Neuronal stem cell (in vitro differentiated cells): Measurements from ENCODE around the gene UBE2Q1.

Source experiments
- DNase-seq: peaks from one replicate; pipeline ENCODE4 v3.0.0-alpha.2; 2013; ENCODE audit warnings: low spot score
- H2AFZ ChIP-seq: one replicate; pipeline ENCODE4 v1.6.1; 2013; ENCODE audit warnings: mild to moderate bottlenecking, low read length, inconsistent platforms
- H2AK5ac ChIP-seq: 2 replicates; pipeline ENCODE4 v1.6.1; 2013; ENCODE audit warnings: low read depth, mild to moderate bottlenecking, inconsistent platforms, low read length, moderate library complexity, mixed read lengths
- H2BK120ac ChIP-seq: 2 replicates; pipeline ENCODE4 v1.6.1; 2013; ENCODE audit warnings: low read depth, mild to moderate bottlenecking, inconsistent platforms, low read length, moderate library complexity, mixed read lengths
- H2BK12ac ChIP-seq: one replicate; pipeline ENCODE4 v1.6.1; 2013; ENCODE audit warnings: low read length, inconsistent platforms
- H2BK15ac ChIP-seq: 2 replicates; pipeline ENCODE4 v1.6.1; 2013; ENCODE audit warnings: mild to moderate bottlenecking, low read length, inconsistent platforms, mixed read lengths
- H2BK5ac ChIP-seq: one replicate; pipeline ENCODE4 v1.6.1; 2013; ENCODE audit warnings: inconsistent platforms, mild to moderate bottlenecking, low read length, moderate library complexity
- H3K14ac ChIP-seq: one replicate; pipeline ENCODE4 v1.6.1; 2013; ENCODE audit warnings: low read length, inconsistent platforms
- H3K18ac ChIP-seq: 2 replicates; pipeline ENCODE4 v1.6.1; 2013; ENCODE audit warnings: low read length, inconsistent platforms
- H3K23ac ChIP-seq: 2 replicates; pipeline ENCODE4 v1.6.1; 2013; ENCODE audit warnings: low read depth, mild to moderate bottlenecking, mixed read lengths, low read length, inconsistent platforms; ENCODE audit not compliant: poor library complexity
- H3K27ac ChIP-seq: replicated peaks from 3 replicates; pipeline ENCODE4 v1.5.1; 2013; ENCODE audit warnings: low read length, inconsistent platforms
- H3K27me3 ChIP-seq, 3 experiments: 2 replicates each; pipeline ENCODE4 v1.6.1; 2013; ENCODE audit warnings: low read length in 3 of 3, mild to moderate bottlenecking in 2 of 3, inconsistent platforms in 1 of 3, low read depth in 1 of 3, mixed read lengths in 1 of 3, moderate library complexity in 1 of 3; ENCODE audit not compliant: control insufficient read depth in 3 of 3, insufficient read depth in 3 of 3
- H3K36me3 ChIP-seq, 2 donors: replicated peaks in 1 of 2; 2 replicates each; pipeline ENCODE4 v1.6.1; 2013; ENCODE audit warnings: low read length in 2 of 2; ENCODE audit not compliant: control insufficient read depth in 2 of 2, insufficient read depth in 2 of 2
- H3K4ac ChIP-seq: 2 replicates; pipeline ENCODE4 v1.6.1; 2013; ENCODE audit warnings: inconsistent platforms, mild to moderate bottlenecking, low read length, moderate library complexity
- H3K4me1 ChIP-seq, 2 donors: 1 replicate in 1 of 2; 2 replicates in 1 of 2; pipeline ENCODE4 v1.6.1; 2013; ENCODE audit warnings: low read length in 2 of 2, low read depth in 1 of 2; ENCODE audit not compliant: control insufficient read depth in 2 of 2, insufficient read depth in 1 of 2
- H3K4me2 ChIP-seq: one replicate; pipeline ENCODE4 v1.6.1; 2013; ENCODE audit warnings: mild to moderate bottlenecking, low read length, inconsistent platforms; ENCODE audit not compliant: insufficient read depth, poor library complexity, severe bottlenecking
- H3K4me3 ChIP-seq, 2 donors: 2 replicates each; pipeline ENCODE4 v1.5.1; 2013; ENCODE audit warnings: low read length in 2 of 2, mild to moderate bottlenecking in 2 of 2, inconsistent platforms in 1 of 2, moderate library complexity in 1 of 2
- H3K79me1 ChIP-seq: one replicate; pipeline ENCODE4 v1.6.1; 2013; ENCODE audit warnings: low read depth, mild to moderate bottlenecking, inconsistent platforms, low read length, moderate library complexity
- H3K9ac ChIP-seq: one replicate; pipeline ENCODE4 v1.6.1; 2013; ENCODE audit warnings: mild to moderate bottlenecking, low read depth, low read length, inconsistent platforms; ENCODE audit not compliant: poor library complexity
- H3K9me3 ChIP-seq, 2 donors: replicated peaks in 1 of 2; 2 replicates each; pipeline versions ENCODE3 to v1.6.1; 2013; ENCODE audit warnings: low read length in 2 of 2, mild to moderate bottlenecking in 2 of 2, inconsistent platforms in 1 of 2, low read depth in 1 of 2, mixed read lengths in 1 of 2, moderate library complexity in 1 of 2; ENCODE audit not compliant: control insufficient read depth in 2 of 2, insufficient read depth in 1 of 2
- H4K8ac ChIP-seq: one replicate; pipeline ENCODE4 v1.6.1; 2013; ENCODE audit warnings: low read depth, mild to moderate bottlenecking, inconsistent platforms, low read length, moderate library complexity
- H4K91ac ChIP-seq: one replicate; pipeline ENCODE4 v1.6.1; 2013; ENCODE audit warnings: low read length, low read depth, mild to moderate bottlenecking, inconsistent platforms; ENCODE audit not compliant: poor library complexity
- WGBS, 2 donors: extraction: QIAGEN DNeasy Blood & Tissue Kit; methylation state at CpG; one replicate each; pipeline ENCODE4 v1.1.7; 2013; ENCODE audit warnings: missing lambda C conversion rate in 2 of 2, mixed read lengths in 1 of 2; ENCODE audit not compliant: insufficient read length in 2 of 2, insufficient replicate concordance in 1 of 2; ENCODE audit errors: extremely low coverage in 2 of 2; 5-methylcytosine and 5-hydroxymethylcytosine counted together

Gene UBE2Q1

DNA sequence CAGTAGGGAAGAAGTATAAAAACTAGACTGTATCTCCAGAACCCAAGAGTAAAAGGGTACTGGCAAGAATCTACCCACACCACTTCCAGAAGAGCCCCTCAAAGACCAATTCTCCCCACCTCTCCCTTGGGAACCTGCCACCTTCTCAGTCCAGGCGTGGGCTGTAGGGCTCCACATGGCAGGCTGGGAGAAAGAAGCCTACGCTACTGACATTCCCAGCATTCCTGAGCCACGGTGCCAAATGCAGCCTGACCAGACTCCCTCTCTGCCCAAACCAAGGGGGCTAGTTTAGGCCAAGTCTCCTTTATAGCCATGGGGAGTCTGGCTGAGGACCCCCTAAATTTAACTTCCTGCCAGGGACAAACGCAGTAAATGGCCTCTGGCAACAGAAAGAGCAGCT lies 2.0 kb downstream of the UBE2Q1 start:
- H3K27me3 ChIP-seq, result no peaks in the 10 kb centered on the region
- no peak overlapping the region for H2BK15ac ChIP-seq
- H3K23ac ChIP-seq, result no peak overlapping the region
- no peak overlapping the region for H2AK5ac ChIP-seq
- H3K9me3 ChIP-seq, result no peaks in the 10 kb centered on the region
- no peak overlapping the region for H3K18ac ChIP-seq
- H4K91ac ChIP-seq, result no peak overlapping the region
- H3K14ac ChIP-seq, result no peak overlapping the region
- no peak overlapping the region for H2BK5ac ChIP-seq
- peaks cover 4% of the 10 kb centered on the region for H3K79me1 ChIP-seq
- no peak overlapping the region for H2BK120ac ChIP-seq
- H2BK12ac ChIP-seq, result no peak overlapping the region
- H3K36me3 ChIP-seq, result peaks cover 39 to 54% of the 10 kb centered on the region in 2 donors
- H3K4me1 ChIP-seq, result peaks cover 17% of the 10 kb centered on the region in 2 donors
- no peak overlapping the region for H3K27ac ChIP-seq
- peak overlapping the region; percentile 35 for H3K4me2 ChIP-seq
- no peak overlapping the region for H2AFZ ChIP-seq
- no peak overlapping the region for H3K9ac ChIP-seq
- no peak overlapping the region for H3K4ac ChIP-seq
- H4K8ac ChIP-seq, result no peak overlapping the region
- H3K4me3 ChIP-seq, result peak overlapping the region in 1 of 2 donors; percentile 83
- no CpG with 5 or more reads among the region's 4 CpGs for WGBS, 2 donors
- DNase-seq, result no peak

DNA sequence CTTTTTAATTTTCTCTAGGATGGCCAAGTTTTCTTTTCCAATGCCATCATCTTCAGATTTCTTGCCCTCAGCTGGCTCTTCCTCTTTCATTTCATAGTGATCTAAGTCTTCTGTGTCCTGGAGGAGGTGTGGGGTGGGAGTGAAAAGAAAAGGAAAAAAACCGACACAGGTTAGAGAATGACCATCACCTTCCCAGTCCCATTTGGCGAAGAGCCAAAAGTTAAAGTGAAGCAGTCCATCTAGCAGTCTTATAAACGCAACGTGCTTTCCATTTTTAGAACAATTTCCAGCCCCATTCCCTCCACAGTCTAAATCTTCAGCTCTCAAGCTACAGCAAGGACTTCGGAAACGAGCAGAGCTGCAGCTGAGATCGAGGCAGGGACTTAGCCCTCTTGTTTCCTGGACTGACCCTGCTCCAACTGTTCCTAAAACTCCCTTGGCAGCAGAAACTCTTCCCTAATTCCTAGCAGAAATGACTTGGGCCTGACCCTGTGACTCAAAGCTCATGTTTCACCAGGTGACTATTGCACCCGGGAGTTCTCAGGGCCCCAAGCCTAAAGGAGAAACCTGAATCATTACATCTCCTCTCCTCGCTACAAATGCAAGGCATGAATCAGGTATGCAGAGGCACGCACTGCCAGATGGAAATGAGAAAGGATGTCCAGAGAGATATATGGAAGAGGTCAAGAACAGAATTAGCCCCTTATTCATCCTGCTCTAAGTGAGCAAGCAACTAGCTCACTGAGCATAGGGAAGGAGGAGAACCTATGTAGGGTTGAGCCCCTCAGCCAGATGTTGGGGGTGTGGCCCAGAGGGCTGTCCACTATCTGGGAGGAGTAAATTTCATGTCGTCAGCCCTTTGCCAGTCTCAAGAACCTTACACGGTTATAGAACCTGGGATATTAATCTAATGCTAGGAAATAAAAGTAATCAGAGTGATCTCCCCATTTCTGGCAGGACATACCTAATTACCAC lies 5.1 kb downstream of the UBE2Q1 start:
- H3K18ac ChIP-seq, result no peak overlapping the region
- H2BK12ac ChIP-seq, result no peak overlapping the region
- no CpG with 5 or more reads among the region's 12 CpGs for WGBS, 2 donors
- H2BK15ac ChIP-seq, result no peak overlapping the region
- no peak overlapping the region for H3K4me3 ChIP-seq
- no peak overlapping the region for H2AFZ ChIP-seq
- H3K4me1 ChIP-seq, result peaks cover 15 to 16% of the 10 kb centered on the region in 2 donors
- peaks cover 4% of the 10 kb centered on the region for H3K79me1 ChIP-seq
- H3K4me2 ChIP-seq, result no peak overlapping the region
- H4K91ac ChIP-seq, result no peak overlapping the region
- H3K36me3 ChIP-seq, result peaks cover 63 to 85% of the 10 kb centered on the region in 2 donors
- no peak overlapping the region for H3K27ac ChIP-seq
- H2BK5ac ChIP-seq, result no peak overlapping the region
- no peak overlapping the region for H3K4ac ChIP-seq
- no peak overlapping the region for H2AK5ac ChIP-seq
- DNase-seq, result no peak
- no peak overlapping the region for H3K9ac ChIP-seq
- no peak overlapping the region for H3K14ac ChIP-seq
- H2BK120ac ChIP-seq, result no peak overlapping the region
- no peak overlapping the region for H3K23ac ChIP-seq
- no peaks in the 10 kb centered on the region for H3K9me3 ChIP-seq
- no peaks in the 10 kb centered on the region for H3K27me3 ChIP-seq
- H4K8ac ChIP-seq, result no peak overlapping the region

DNA sequence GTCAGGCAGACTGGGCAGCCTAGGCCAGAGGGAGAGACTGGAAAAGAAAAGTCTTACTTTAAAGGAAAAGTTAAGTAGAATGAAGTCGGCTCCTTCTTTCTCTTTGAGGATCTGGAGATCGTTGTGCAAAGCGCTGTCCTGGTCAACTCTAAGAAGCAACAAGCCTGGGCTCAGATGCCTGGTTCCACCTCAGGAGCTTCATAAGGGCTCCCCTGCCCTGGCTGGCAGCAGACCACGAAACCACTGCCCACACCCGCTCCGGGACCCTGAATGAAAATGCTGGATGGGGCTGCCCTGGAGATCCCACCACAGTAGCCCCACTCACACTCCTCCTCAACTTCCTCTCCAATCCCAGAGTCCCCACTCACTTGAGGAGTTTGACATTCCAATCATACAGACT lies 6.4 kb downstream of the UBE2Q1 start:
- Histone ChIP-seq H2BK12ac (no peak overlapping the region), H3K14ac (no peak overlapping the region), H3K9me3 (no peaks in the 10 kb centered on the region), H3K79me1 (no peaks in the 10 kb centered on the region), H2AK5ac (no peak overlapping the region), H3K9ac (no peak overlapping the region), H3K23ac (no peak overlapping the region), H3K4me2 (no peak overlapping the region), H2BK15ac (no peak overlapping the region), H3K18ac (no peak overlapping the region), H3K4ac (no peak overlapping the region), H3K27me3 (no peaks in the 10 kb centered on the region), H4K8ac (no peak overlapping the region), H3K27ac (no peak overlapping the region), H4K91ac (no peak overlapping the region), H3K4me3 (no peak overlapping the region), H2BK120ac (no peak overlapping the region), H3K36me3 (peaks cover 63 to 89% of the 10 kb centered on the region in 2 donors), H2AFZ (no peak overlapping the region), H3K4me1 (peaks cover 9 to 11% of the 10 kb centered on the region in 2 donors), H2BK5ac (no peak overlapping the region)
- WGBS, 2 donors, result no CpG with 5 or more reads among the region's 6 CpGs
- no peak for DNase-seq

DNA sequence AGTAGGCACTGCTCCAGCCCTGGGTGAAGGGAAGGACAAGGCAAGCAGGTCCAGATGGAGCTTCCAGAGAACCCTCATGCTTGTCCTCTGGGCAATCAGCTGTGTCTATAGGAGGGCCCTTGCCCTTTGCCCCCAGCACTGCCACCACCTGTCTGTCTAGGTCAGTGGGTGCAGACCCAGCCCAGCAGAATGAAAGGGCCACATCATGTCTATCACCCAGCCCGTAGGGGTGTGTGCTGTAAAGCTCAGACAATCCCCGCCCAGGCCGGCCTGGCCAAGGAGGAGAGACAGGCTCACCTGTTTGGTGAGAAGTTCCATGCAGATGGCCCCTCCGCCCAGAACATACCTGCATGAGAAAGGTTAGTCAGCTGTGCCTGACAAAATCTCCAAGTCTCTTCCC lies 7.0 kb downstream of the UBE2Q1 start:
- Histone ChIP-seq H4K91ac (no peak overlapping the region), H2AK5ac (no peak overlapping the region), H3K18ac (no peak overlapping the region), H2BK120ac (no peak overlapping the region), H4K8ac (no peak overlapping the region), H3K27me3 (no peaks in the 10 kb centered on the region), H3K27ac (no peak overlapping the region), H3K9me3 (no peaks in the 10 kb centered on the region), H3K14ac (no peak overlapping the region), H3K23ac (no peak overlapping the region), H3K4me1 (peaks cover 5% of the 10 kb centered on the region in 2 donors), H3K4me2 (no peak overlapping the region), H3K4ac (no peak overlapping the region), H2AFZ (no peak overlapping the region), H3K4me3 (no peak overlapping the region), H3K79me1 (no peaks in the 10 kb centered on the region), H2BK15ac (no peak overlapping the region), H3K36me3 (peaks cover 63 to 85% of the 10 kb centered on the region in 2 donors), H2BK12ac (no peak overlapping the region), H2BK5ac (no peak overlapping the region), H3K9ac (no peak overlapping the region)
- no peak for DNase-seq
- WGBS, 2 donors, result no CpG with 5 or more reads among the region's 4 CpGs
